Neural progenitor cell (in vitro differentiated cells): ENCODE results near the gene GPR142. TPM values are rescaled to one million over a fixed set of nuclear protein-coding genes. Genes with fewer than 3 reads are reported as not detected.

ENCODE experiments used
- DNase-seq: peaks from one replicate; pipeline ENCODE4 v3.0.0-alpha.2; 2016; ENCODE audit warnings: low spot score
- H2AFZ ChIP-seq: fragments of 200-600 bp; sonication (generic); replicated peaks from 2 replicates; pipeline ENCODE4 v1.6.1; 2016; ENCODE audit warnings: antibody characterized with exemption
- H3F3A ChIP-seq: fragments of 200-600 bp; sonication (generic); 2 replicates; pipeline ENCODE4 v1.6.1; 2016; ENCODE audit warnings: antibody characterized with exemption, low read depth
- H3K27ac ChIP-seq: fragments of 200-600 bp; sonication (generic); 2 replicates; pipeline ENCODE4 v1.5.1; 2016; ENCODE audit warnings: mild to moderate bottlenecking
- H3K27me3 ChIP-seq: fragments of 200-600 bp; sonication (generic); 2 replicates; pipeline ENCODE4 v1.6.1; 2016; ENCODE audit warnings: mild to moderate bottlenecking, moderate library complexity
- H3K36me3 ChIP-seq: fragments of 200-600 bp; sonication (generic); 2 replicates; pipeline ENCODE4 v1.5.1; 2016
- H3K4me1 ChIP-seq: fragments of 200-600 bp; sonication (generic); 2 replicates; pipeline ENCODE4 v1.6.1; 2016; ENCODE audit warnings: mixed run types
- H3K4me2 ChIP-seq: fragments of 200-600 bp; sonication (generic); 2 replicates; pipeline ENCODE4 v1.6.1; 2016
- H3K4me3 ChIP-seq: fragments of 200-600 bp; sonication (generic); 2 replicates; pipeline ENCODE4 v1.5.1; 2016
- H3K79me2 ChIP-seq: fragments of 200-600 bp; sonication (generic); 2 replicates; pipeline ENCODE4 v1.6.1; 2016; ENCODE audit warnings: low read depth
- H3K9ac ChIP-seq: fragments of 200-600 bp; sonication (generic); 2 replicates; pipeline ENCODE4 v1.6.1; 2016
- H3K9me3 ChIP-seq: fragments of 200-600 bp; sonication (generic); 2 replicates; pipeline ENCODE4 v1.5.1; 2016; ENCODE audit warnings: low read depth
- H4K20me1 ChIP-seq: fragments of 200-600 bp; sonication (generic); 2 replicates; pipeline ENCODE4 v1.6.1; 2016; ENCODE audit warnings: low read depth
- H3K27ac Mint-ChIP-seq: 3 replicates; pipeline ENCODE4 v1.8.0; 2021; ENCODE audit warnings: mixed read lengths
- H3K27me3 Mint-ChIP-seq: 2 replicates; pipeline ENCODE4 v1.8.0; 2022; ENCODE audit warnings: low read depth, mild to moderate bottlenecking, inconsistent platforms, moderate library complexity, mixed read lengths; ENCODE audit not compliant: insufficient read depth
- H3K36me3 Mint-ChIP-seq: 3 replicates; pipeline ENCODE4 v1.8.0; 2021; ENCODE audit warnings: mixed read lengths
- H3K4me1 Mint-ChIP-seq: 3 replicates; pipeline ENCODE4 v1.8.0; 2021; ENCODE audit warnings: mixed read lengths
- H3K4me3 Mint-ChIP-seq: 3 replicates; pipeline ENCODE4 v1.8.0; 2021; ENCODE audit warnings: mild to moderate bottlenecking, moderate library complexity, mixed read lengths
- H3K9me3 Mint-ChIP-seq: 3 replicates; pipeline ENCODE4 v1.8.0; 2020; ENCODE audit warnings: mixed read lengths
- CTCF ChIP-seq: fragments of 200-600 bp; sonication (generic); IDR thresholded peaks from 2 replicates; pipeline ENCODE4 v1.5.1; 2017; ENCODE audit warnings: antibody characterized with exemption, mild to moderate bottlenecking
- EZH2 ChIP-seq: fragments of 200-600 bp; sonication (generic); IDR thresholded peaks from 2 replicates; pipeline ENCODE4 v1.6.1; 2017; ENCODE audit warnings: antibody characterized with exemption, mild to moderate bottlenecking, moderate library complexity
- EZH2phosphoT487 ChIP-seq: fragments of 200-600 bp; sonication (generic); IDR thresholded peaks from 2 replicates; pipeline ENCODE4 v1.6.1; 2017; ENCODE audit warnings: antibody characterized with exemption
- total RNA-seq: library from RNA; depleted of rRNA; stranded (reverse); fragments of >200 nt; gene quantifications from 2 replicates; pipeline ENCODE4 v1.2.3, GENCODE V29; 2015; ENCODE audit warnings: low replicate concordance

Gene GPR142
- total RNA-seq, 1 donor from 2014 or later: not detected

DNA sequence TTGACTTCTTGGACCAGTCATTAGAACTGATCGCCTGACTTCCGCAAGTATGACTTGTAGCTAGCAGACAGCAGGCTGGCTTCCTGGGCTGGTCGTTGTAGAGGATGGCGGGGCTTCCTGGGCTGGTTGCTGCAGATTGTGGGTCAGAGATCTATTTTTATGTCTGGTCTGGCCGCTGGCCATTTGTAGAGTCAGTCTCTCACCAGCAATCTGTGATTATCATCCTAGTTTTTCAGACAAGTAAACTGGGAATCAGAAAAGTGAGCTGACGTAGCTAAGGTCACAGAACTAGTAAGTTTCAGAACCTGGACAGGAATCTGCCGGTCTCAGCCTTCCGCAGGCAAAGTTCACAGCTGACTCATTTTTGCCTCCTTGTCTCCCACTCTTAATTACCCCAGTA is 19.1 kb downstream of the GPR142 start:
- no peak overlapping the region for H3K4me3 Mint-ChIP-seq
- Histone ChIP-seq H3K27me3 (no peaks in the 10 kb centered on the region), H3K36me3 (no peaks in the 10 kb centered on the region), H3K9me3 (no peaks in the 10 kb centered on the region), H3K4me2 (no peak overlapping the region), H3K27ac (no peak overlapping the region), H3K9ac (no peak overlapping the region), H3K79me2 (no peaks in the 10 kb centered on the region), H2AFZ (no peak overlapping the region), H3K4me3 (no peak overlapping the region), H3F3A (no peaks in the 10 kb centered on the region), H4K20me1 (no peaks in the 10 kb centered on the region), H3K4me1 (peaks cover 19% of the 10 kb centered on the region)
- no peaks in the 10 kb centered on the region for H3K9me3 Mint-ChIP-seq
- no peak overlapping the region for H3K27ac Mint-ChIP-seq
- H3K27me3 Mint-ChIP-seq: peaks cover 13% of the 10 kb centered on the region
- H3K36me3 Mint-ChIP-seq: no peaks in the 10 kb centered on the region
- peaks cover 14% of the 10 kb centered on the region for H3K4me1 Mint-ChIP-seq
- no peak for DNase-seq
- TF ChIP-seq CTCF: no peak
- no peak for TF ChIP-seq EZH2
- TF ChIP-seq EZH2phosphoT487: no peak

DNA sequence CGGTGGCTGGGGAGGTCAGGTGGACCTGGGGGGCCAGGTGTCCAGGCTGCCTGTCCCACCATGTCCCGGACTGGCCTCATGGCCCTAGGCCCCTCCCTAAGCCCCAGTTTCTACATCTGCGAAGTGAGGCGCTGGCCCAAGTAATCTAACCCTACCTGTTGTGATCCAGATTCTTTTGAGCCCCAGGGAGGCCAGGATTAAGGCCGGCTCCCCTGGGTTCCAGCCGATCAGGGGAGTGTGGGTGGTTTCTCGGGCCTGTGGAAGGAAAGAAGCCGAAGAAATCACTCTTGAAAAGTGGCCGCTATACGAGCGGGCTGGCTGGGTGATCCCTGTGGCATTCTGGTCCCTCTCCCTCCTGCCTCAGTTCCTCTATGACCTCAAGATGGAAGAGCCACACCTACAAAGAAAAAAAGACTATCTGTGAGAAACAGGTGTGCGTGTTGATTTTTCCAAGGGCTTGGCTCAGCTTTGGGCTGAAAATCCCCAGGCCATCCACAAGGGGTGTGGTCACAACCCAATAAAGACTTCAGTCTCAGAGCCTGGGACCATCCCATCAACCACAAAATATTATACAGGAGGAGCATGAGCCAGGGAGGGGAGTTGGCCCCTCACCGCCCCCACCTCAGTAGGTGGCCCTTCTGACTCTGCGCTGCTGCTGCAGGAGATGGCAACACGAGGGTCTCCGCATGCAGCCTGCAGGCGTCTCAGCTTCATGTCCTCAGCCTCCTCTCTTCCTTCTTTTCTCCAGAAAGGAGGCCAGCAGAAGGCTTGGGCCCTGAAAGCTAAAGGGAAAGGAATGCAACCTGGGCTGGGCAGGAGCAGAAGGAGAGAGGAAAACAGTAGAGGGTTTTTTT is 20.3 kb downstream of the GPR142 start:
- no peaks in the 10 kb centered on the region for H3K36me3 Mint-ChIP-seq
- Histone ChIP-seq H3K27me3 (no peaks in the 10 kb centered on the region), H3K9ac (no peak overlapping the region), H3K36me3 (no peaks in the 10 kb centered on the region), H3K4me1 (peaks cover 19% of the 10 kb centered on the region), H3K9me3 (no peaks in the 10 kb centered on the region), H3F3A (no peaks in the 10 kb centered on the region), H3K4me3 (no peak overlapping the region), H3K27ac (no peak overlapping the region), H3K4me2 (no peak overlapping the region), H4K20me1 (no peaks in the 10 kb centered on the region), H3K79me2 (no peaks in the 10 kb centered on the region), H2AFZ (peak overlapping the region; percentile 55)
- TF ChIP-seq EZH2phosphoT487: no peak
- peak; percentile 27 for TF ChIP-seq CTCF
- H3K4me1 Mint-ChIP-seq: peaks cover 12% of the 10 kb centered on the region
- H3K9me3 Mint-ChIP-seq: no peaks in the 10 kb centered on the region
- peaks cover 13% of the 10 kb centered on the region for H3K27me3 Mint-ChIP-seq
- H3K4me3 Mint-ChIP-seq: no peak overlapping the region
- no peak for DNase-seq
- no peak overlapping the region for H3K27ac Mint-ChIP-seq

DNA sequence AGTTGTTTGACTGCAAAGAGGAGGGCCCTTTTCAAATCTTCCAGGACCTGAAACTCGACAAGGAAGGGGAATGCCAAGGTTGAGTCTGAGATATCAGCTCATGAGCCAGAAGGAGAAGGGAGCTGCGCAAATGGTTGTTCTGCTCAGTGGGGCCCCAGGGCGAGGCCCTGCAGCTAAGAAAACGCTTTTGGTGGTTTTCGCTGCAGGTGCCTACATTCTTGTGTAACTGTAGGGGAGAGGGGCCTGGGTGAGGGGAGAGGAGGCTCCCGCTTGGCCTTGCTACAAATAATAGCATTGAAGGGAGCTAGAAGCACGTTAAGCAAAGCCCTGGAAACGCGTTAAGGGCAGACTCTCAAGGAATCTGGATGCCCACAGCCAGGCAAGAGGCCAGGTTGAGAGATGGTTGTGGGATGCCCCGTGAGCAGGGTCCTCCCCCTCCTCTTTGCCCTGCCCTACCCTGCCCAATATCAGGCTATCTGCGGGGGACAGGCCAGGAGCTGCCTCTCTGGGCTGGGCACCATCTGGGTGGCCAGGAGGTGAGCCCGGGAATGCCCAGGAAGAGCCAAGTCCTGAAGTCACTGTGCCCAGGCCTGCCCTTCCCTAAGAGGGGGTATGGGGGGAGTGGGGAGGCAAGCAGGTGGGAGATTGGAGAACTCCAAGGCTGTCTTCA is 21.9 kb downstream of the GPR142 start:
- H3K9me3 ChIP-seq: no peaks in the 10 kb centered on the region
- Mint-ChIP-seq H3K27ac (no peak overlapping the region), H3K4me3 (no peak overlapping the region), H3K27me3 (peaks cover 7% of the 10 kb centered on the region), H3K36me3 (no peaks in the 10 kb centered on the region), H3K4me1 (peaks cover 9% of the 10 kb centered on the region), H3K9me3 (no peaks in the 10 kb centered on the region)
- no peak overlapping the region for H3K9ac ChIP-seq
- H3K4me3 ChIP-seq: no peak overlapping the region
- peaks cover 19% of the 10 kb centered on the region for H3K4me1 ChIP-seq
- no peaks in the 10 kb centered on the region for H4K20me1 ChIP-seq
- no peak overlapping the region for H3K4me2 ChIP-seq
- no peak overlapping the region for H3K27ac ChIP-seq
- H3F3A ChIP-seq: no peaks in the 10 kb centered on the region
- H3K79me2 ChIP-seq: no peaks in the 10 kb centered on the region
- no peaks in the 10 kb centered on the region for H3K27me3 ChIP-seq
- DNase-seq: no peak
- no peak for TF ChIP-seq EZH2phosphoT487
- TF ChIP-seq CTCF: no peak
- no peak overlapping the region for H2AFZ ChIP-seq
- H3K36me3 ChIP-seq: no peaks in the 10 kb centered on the region
